Activated CD4-positive, alpha-beta T cell treated with anti-CD3 and anti-CD28 coated beads, Interleukin-2, amount 50 U/mL, for 1 hour (primary cell): ENCODE data around the gene APOL6.
"Not testable (repeated sequence)": the region's sequence is repeated elsewhere in the genome, so short reads cannot be mapped to it uniquely, and the experiment has no call there.

Source experiments
- DNase-seq: peaks from one replicate; pipeline ENCODE4 v3.0.0-alpha.2; 2020

The APOL6 gene

DNA sequence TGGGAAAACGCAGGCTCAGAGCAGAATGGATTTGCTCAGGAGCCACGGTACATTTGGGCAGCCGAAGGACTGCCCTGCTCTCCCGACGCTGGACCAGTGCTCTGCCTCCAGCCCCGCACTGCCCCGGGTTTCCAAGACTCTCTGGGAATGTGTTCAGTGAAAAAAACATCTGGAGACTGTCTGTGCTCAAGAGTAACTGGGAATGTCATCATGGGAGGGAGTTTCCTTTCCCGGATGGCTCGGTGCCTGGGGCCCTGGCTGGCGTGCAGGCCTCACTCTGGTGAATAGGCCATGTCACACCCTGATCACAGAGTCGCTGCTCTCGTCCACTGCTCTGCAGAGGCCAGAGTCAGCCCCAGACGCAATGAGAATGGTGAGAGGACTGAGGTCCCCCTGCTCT, 9.8 kb upstream of the APOL6 start:
- no peak for DNase-seq

DNA sequence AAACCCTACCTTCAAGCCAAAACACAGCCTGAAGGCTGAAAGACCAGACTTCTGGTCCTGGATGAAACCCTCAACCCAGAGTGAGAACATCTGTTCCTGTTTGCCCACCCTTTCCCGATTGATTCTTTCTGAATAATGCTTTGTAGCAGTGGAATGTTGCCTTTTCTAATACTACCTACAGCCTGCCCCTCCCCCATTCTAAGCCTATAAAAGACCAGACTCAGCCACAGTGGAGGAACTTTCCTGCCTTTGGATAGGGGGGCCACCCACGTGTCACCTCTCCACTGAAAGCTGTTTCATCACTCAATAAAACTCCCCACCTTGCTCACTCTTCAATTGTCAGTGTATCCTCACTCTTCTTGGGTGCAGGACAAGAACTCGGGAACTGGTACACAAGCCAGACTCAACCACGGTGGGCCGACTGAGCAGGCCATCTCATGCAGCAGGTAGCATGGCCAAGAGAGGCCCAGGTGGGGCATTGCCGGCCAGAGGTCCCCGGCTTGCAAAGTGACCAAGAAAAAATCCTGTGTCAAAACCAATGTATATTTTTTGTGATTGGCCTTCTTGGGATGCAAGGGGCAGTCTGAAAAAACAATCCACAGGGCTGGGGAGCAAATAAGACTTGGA, 6.6 kb upstream of the APOL6 start:
- no peak for DNase-seq

DNA sequence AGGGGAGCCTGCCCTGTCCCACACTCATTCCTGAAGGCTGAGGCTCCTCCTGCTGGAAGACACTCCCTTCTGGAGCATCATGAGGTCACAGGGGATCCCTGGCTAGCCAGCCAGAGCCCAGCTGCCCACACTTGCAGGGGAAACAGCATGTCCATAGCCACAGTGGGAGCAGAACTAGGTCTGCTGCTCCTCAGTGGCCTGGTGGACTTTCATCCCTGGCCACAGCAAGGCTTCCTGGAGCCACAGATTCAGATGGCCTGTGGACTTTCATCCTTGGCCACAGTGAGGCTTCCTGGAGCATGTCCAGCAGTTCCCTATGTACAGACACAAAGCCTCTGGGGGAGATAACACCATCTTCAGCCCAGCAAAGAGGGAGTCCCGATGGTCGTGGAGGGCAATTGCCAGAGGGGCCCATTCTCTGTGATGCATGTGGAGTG, 5.9 kb upstream of the APOL6 start:
- no peak for DNase-seq

DNA sequence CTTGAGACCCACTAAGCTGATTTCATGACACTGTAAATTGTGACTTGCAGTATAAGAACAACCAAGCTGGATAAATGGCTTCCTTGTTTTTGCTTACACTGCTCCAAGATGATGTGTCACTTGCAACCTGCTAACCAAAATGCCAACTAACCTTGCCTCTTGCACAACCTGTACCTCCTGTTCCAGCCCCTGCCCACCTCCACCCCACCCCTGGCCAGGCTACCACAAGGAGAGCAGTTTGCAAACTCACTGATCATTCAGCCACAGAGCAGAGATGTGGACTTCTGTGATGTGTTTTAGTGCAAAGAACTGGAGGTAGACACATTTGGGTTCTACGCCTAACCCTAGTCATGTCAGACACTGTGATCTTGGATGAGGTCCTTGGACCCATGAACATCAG, 4.3 kb upstream of the APOL6 start:
- no peak for DNase-seq

DNA sequence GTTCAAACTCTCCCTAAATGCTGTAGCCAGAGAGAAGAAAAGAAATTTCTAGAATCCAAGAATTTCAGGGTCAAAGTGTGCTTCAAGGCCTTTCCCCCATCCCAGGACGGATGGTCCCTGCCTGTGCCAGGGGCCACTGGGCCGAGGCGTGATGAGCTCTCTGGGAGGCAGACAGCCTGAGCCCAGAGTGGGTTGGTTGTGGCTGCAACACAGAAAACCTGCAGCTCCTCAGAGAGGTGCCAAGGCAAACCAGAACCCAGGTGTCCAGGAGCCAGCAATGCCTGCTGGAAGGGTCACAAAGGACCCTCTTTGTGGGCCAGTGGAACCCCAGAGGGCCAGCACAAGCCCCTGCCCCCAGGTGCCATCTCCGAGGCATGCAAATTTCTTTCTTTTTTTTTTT, 2.6 kb upstream of the APOL6 start:
- DNase-seq, result no peak

DNA sequence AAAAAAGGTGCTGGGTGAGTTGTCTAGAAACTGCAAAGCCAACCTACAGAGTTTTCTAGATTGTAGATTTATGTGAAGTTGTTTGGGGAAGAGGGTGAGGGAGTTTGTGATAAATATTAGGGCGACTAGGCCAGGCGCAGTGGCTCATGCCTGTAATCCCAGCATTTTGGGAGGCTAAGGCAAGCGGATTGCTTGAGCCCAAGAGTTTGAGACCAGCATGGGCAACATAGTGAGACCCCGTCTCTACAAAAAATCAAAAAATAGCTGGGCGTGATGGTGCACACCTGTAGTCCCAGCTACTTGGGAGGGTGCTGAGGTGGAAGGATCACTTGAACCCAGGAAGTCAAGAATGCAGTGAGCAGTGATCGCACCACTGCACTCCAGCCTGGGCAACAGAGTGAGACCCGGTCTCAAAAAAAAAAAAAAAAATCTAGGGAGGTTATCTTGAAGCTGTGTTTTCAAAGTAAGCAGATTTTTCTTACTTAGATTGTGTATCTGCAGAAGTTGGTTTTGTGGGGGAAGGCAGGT, 844 bp downstream of the APOL6 start:
- no peak for DNase-seq

DNA sequence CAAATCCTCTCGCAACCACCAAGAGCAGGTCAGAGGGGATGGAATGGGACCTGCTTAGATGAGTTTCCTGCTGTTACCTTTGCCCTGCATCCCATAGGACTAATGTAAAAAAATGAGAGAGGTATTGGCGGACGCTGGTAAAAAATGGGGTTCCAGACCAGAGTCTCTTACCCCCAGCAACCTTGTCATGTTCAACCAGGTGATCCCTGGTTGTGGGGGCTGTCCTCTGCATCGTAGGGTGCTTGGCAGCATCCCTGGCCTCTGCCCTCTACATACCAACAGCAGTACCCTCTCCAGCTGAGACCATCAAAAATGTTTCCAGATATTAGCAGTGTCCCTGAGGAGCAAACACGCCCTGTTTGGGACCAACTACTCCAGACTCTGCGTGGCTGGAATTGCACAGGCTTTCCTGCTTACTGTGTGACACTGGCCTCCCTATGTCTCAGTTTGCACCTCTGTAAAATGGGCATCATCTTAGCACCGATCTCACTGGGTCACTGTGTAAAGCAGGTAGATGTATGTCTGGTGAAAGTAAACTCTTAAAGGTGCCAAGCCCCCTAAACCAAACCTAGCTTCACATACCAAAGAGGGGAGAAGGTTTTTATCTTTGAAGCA, 1.5 kb downstream of the APOL6 start:
- DNase-seq, result no peak

DNA sequence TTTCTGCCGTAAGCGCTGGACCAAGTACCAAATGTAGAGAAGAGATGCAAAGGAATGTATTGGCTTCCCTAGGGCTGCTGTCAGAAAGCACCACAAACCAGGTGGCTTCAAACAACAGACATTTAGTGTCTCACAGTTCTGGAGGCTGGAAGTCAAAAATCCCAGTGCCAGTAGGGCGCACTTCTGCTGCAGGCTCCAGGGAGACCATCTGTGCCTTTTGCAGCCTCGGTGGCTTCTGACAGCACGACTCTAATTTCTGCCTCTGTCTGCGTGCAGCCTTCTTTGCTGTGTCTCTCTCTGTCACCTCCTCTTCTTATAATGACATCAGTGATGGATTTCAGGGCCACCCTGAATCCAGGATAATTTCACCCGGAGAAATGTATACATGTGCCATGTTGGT, 2.8 kb downstream of the APOL6 start:
- no peak for DNase-seq

DNA sequence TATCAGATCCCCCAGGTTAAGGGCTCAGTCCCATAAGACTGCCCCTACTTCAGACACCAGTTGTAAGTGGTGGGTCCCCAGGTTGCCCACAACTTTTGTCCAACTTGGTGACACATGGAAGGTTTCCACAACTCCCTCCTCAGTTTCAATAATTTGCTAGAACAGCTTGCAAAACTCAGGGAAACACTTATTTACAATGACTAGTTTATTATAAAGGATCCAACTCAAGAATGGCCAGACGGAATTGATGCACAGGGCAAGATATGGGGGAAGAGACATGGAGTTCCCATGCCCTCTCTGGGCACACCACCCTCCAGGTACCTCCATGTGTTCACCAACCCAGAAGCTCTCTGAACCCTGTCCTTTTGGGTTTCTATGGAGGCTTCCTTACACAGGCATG, 5.6 kb downstream of the APOL6 start:
- no peak for DNase-seq

DNA sequence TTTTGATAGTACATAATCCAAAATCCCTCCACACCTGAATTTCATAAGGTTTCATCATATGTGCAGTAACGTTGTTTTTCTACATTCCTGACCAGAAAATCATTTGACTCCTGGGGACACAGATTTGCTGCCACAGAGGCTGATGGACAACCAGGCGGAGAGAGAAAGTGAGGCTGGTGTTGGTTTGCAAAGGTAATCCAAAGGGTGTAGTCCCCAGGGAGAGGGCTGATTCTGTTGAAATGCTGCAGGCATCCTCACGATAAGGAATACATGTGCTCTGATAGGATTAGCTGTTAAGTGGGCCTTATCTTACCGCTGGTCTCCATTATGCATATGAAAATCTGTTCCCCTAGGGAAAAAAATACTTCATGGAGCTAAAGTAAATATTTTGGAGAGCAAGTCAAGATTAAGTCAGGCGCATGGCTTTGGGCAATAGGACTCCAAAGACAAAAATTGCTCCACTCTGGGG, 8.1 kb downstream of the APOL6 start:
- no peak for DNase-seq

DNA sequence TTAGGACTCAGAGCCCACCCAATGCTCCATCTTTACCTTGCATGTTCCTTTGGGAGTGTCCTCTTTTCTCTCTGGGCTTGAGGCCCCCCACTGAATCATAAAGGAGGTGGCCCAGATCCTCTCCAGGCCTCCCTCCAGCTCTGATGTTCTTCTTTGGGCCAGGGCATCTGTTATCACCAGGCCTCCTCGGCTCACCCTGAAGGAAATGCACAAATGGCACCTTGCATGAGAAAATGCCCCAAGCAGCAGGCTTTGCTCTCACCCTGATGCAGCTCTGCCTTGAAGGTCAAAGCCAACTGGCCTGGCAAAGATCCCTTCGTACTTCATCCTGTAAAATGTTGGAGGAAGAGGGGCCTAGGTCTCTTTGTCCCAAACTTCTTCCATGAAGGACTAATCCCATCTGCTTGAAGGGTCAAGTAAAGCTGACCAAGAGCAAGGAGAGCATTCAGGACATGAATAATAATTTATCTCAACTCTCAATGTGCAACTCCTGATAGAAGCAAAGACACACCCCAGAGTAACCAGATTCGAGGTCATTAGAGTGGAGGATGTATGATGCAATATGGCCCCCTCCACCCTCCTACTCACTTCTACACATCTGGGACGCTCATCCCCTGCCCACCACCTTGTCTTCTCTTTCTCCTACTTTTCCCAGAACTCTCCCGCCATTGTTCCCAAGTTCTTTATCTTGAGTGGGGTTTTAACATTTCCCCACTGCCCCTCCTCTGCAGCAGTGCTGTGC, 9.5 kb downstream of the APOL6 start:
- no peak for DNase-seq

DNA sequence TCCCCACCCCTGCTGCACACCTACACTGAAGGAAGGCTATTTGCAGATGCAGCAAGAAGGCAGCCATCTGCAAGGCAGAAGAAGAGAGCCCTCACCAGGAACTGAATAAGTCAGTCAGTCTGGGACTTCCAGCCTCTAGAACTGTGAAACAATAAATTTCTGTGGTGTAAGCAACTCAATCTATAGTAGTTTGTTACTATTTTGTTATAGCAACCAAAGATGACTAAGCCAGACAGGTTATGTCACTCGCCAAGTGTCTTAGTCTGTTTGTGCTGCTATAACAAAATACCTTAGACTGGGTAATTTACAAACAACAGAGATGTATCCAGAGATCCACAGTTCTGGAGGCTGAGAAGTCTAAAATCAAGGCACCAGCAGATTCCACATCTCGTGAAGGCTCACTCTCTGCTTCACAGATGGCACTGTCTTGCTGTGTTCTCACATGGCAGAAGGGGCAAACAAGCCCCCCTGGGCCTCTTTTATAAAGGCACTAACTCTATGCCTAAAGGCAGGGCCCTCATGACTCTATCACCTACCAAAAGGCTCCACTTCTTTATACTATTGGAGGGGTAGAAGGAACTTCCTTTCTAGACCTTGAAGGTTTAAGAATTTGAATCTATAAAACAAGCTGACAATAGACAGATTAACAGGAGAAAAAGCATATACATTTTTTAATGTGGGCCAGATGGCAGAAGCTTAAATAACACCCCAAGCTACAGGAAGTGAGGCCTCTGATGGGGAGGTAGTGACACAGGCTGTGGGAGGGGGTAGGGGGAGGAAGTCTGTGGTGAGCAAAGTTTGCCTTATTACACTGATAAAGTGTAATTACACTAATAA, 12.3 kb downstream of the APOL6 start:
- peak; percentile 61 for DNase-seq

DNA sequence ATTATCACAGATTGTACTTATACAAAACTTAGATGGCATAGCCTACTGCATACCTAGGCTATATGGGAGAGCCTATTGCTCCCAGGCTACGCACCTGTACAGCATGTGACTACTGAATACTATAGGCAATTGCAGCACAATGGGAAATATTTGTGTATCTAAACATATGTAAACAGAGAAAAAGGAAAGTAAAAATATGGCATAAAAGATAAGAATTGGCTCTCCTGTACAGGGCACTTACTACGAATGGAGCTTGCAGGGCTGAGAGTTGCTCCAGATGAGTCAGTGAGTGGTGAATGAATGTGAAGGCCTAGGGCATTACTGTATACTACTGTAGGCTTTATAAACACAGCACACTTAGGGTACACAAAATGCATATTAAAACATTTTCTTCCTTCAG, 13.2 kb downstream of the APOL6 start:
- DNase-seq, result no peak

DNA sequence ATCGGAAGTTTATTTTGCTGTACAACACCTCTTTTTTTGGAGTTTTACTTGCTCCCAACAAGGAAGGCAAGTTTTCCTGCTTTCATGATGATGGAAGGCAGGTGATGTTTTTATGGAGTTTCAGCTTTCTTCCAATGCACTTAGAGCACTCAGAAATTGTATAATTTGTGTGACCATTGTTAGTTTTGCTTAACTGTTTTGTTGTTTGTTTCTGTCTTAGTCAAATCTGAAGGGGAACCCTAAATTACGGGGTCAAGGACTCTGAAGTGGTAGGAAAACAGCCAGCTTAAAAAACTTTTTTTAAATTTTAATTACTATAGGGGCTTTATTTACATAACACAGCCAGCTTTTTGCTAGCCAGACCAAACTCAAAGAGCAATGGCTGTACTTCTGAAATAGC, 14.7 kb downstream of the APOL6 start:
- DNase-seq, result no peak

DNA sequence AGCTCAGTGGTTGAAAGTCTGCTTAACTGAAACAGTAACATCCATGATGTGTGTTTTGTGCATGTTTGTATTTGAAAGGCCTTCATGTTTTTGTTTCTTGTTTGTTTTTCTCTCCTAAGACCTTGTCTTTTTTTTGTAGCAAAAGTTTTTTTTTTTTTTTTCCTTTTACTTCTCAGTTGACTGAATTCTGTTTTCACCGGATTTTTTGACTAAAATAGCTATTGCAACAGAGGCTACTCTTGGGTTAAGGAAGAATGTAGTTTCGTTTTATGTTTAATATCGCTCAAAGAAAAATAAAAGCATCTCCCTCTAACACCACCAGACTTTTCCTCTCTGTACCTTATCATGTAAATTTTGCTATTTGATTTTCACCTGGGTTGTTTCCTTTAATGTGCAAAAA, 15.1 kb downstream of the APOL6 start:
- DNase-seq, result no peak

DNA sequence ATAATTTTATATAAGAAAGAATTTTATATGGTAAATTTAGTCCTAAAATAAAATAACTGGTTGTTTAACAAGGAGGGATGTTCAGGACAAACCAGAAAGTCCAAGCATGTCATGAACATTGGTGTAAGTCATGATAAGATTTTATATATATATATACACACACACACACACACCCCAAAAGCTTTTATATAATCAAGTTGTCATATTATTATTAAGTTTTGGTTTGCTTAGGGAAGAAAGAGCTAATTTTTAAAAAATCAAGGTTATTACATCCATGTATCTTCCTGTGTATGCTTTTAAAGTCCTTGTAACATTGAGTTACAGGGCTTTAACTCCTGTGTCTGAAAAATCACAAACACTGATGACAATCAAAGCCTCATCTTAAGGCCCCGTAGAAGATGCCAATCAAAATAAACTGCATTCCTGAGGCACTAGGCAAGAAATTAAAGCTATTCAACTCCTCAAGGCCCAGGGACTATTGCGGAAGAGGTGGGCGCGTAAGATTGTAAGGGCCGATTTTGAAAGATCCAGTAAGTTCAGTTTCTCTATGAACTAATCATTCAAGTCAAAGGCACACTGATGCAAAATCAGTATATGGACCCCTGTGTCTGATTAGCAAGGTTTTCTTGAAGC, 16.8 kb downstream of the APOL6 start:
- DNase-seq, result no peak

DNA sequence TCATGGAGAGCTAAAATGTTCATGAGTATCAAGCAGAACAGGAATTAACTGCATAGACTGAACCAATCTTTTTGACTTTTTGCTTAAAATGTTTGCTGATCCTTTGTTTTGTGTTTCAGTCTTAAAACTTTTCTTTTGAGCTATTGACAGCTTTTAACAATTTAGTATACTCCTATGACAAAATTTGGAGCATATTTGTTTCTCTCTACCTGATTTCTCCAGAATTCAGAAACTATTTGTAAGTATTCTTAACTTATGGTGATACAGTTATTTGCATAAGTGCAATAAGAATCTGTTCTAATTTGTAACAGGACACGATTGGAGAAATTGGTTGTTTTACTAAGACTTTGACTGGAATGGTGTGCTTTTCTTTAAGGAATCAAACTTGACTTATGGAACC, 18.5 kb downstream of the APOL6 start:
- DNase-seq, result not testable (repeated sequence)

DNA sequence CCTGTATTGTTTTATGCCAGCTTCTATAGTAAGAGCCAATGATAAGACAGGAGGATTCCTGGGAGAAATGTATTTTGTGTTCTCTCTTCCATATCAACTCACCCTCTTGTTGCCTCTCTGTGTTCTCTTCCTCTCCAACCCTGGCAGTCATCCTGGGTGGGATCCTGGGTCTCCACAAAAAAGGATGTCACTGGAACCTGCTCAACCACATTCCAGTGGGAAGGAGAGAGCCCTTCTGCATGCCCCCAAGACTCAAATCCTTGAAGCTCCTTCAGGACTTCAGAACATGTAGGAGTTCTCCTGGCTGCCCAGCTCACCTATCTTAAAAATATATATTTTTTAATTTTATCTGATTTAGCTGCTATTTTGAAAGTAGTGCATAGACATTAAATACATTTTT, 26.1 kb downstream of the APOL6 start:
- no peak for DNase-seq

DNA sequence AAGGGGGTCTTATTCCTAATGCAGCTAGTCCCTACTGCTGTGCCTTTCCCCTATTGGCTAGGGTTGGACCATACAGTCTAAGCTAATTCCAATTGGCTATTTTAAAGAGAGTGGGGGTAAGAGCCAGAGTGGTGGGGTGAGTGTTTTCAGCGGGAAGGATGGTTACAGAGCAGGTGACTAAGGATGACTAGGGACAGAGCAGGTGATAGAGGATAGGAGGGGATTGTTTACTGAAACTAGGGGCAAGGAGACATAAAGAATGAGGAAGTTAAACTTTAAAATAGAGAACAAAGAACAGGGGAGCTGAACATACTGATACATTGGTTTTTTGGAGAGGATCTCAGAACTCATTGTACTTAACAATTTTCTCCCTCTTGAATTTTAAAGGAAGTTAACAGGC, 27.8 kb downstream of the APOL6 start:
- not testable (repeated sequence) for DNase-seq

DNA sequence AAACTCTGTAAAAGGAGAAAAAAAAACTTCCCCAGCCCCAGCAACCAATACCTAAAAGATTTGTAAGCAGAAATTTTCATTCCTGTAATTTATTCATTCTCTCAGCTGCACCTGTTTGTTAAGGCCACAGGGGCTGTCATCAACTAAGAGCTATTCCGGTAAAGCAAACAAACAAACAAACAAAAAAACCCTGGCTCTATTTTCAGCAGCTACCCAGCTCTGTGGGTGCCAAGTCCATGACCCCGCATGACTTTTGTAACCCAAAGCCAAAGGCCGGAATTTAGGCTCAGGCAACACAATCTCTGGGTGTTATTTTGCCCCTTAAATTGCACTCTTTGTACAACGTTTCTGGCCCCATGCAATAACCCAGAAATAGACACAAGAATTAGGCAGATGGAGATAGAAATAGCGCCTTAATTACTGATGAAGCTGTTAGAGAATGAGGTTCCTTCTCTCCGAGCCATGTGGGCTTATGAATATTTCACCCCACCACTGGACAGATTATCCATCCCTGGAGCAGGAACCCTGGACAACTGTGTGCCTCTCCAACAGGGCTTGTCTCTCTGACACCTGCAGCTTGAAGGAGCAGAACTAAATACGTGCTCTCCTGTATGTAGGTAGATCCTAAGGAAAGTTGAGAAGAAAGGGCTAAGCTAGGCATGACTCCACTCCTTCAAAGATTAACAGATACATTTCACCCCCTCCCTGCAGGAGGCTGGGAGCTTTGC, 29.4 kb downstream of the APOL6 start:
- DNase-seq, result no peak

DNA sequence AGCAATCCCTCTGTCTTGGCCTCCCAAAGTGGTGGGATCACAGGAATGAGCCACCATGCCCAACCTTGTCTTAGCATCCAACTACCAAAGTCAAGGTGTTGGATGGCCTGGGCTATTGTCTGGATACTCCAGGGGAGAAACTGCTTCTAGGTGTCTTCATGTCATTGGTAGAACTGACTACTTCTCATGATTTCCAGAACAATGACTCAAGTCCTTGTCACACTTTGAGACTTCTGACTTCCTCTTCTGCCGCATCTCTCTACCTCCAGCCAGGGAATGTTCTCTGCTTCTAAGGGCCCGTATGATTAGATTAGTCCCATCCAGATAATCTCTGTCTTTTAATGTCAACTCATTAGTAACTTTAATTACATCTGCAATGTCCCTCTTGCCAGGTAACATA, 30.6 kb downstream of the APOL6 start:
- DNase-seq, result no peak

DNA sequence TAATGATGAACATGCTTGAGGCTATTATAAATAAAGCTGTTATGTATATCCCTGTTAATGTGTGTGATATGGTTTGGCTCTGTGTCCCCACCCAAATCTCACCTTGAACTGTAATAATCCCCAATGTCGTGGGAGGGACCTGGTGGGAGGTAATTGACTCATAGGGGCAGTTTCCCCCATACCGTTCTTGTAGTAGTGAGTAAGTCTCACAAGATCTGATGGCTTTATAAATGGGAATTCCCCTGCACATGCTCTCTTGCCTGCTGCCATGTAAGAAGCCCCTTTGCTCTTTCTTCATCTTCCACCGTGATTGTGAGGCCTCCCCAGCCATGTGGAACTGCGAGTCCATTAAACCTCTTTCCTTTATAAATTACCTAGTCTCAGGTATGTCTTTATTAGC, 31.2 kb downstream of the APOL6 start:
- DNase-seq, result not testable (repeated sequence)
